Placental pericyte (primary cell): Measurements from ENCODE around the gene ACSS1. TPM values are rescaled to one million over a fixed set of nuclear protein-coding genes. Genes with fewer than 3 reads are reported as not detected.

Experiments used
- small RNA-seq: library from RNA; depleted of rRNA; stranded (forward); fragments of <200 nt; gene quantifications from one replicate; pipeline ENCODE3, GENCODE V24; 2012; ENCODE audit warnings: low replicate concordance
- total RNA-seq: library from RNA; depleted of rRNA; stranded (reverse); fragments of >200 nt; gene quantifications from 2 replicates; pipeline ENCODE4 v1.2.3, GENCODE V29; 2012

ACSS1 gene
- total RNA-seq, result 0.72 and 1.3 TPM in 2 replicates

GRCh38 chr20:25058051-25058846 is at the start of gene ACSS1:
Gene ACSS1, minus strand, starts transcription at chr20:25058139. Its CDS starts 37 bp downstream, at chr20:25058102.

GRCh38 chr20:25081730-25082497 is 24.0 kb upstream of the ACSS1 start, which contains the start of gene VSX1:
Gene VSX1, minus strand, starts transcription at chr20:25082141. Its CDS starts 45 bp downstream, at chr20:25082096.

DNA sequence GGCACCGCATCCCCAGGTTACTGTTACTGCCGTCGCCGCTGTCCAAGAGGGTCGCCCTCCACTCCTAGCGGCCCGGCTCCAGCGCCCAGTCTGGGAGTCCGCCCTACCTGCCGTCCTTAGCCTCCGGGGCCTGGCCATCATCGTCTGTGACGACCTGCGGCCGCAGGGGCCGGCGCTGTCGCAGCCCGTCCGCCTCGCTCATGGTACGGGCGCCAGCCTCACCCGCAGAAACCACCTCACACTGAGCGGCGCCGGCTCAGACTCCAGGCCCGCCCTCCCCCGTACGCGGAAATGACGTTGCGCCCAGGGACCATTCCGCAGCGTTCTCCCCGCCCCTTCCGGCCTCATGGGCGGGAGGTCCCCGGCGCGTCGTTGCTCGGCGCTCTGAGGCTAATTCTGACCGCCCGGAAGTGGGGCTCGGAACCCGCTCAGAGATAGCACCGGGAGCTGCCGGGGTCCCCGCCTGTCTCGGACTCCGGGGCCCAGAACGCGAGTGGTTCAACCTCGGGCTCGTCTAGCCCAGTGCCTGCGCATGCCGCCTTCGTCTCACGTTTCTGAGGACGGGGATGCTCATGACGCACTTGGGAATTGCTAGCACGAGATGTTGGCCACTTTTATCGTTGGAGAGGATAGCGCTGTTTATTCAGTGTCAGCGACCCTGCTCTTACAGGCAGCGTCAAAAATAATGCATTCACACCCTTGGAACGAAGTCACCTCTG is 65.3 kb downstream of the ACSS1 start, which contains the start of gene APMAP:
TSS of gene APMAP (minus strand) at position 265 of the 719 bp plus-strand sequence. CDS start at position 202, 63 bp downstream.

Small RNA genes within 50 kb of the gene (small RNA-seq; reads per million reads assigned to genes)
- not detected for gene RNU6-1257P

Other genes with a start within 250 kb of the ACSS1 start
- not detected in 2 replicates for gene CST7, start 108.9 kb downstream of the ACSS1 start, total RNA-seq
- 61.8 and 69.6 TPM in 2 replicates for gene APMAP, start 65.4 kb downstream of the ACSS1 start, total RNA-seq
- gene VSX1, start 24.0 kb upstream of the ACSS1 start, total RNA-seq, result not detected in 2 replicates
- 58.9 and 68.7 TPM in 2 replicates for gene ENTPD6, start 137.6 kb upstream of the ACSS1 start, total RNA-seq
- gene PYGB, start 189.9 kb upstream of the ACSS1 start, total RNA-seq, result 172 and 182 TPM in 2 replicates